K562 (cell line): Measurements from ENCODE around the gene DMAC2L. TPM values are rescaled to one million over a fixed set of nuclear protein-coding genes. Genes with fewer than 3 reads are reported as not detected.

Source experiments
- CBX8 ChIP-seq: fragments of 200-600 bp; sonication (generic); IDR thresholded peaks from 2 replicates; pipeline ENCODE4 v1.6.1; 2012; ENCODE audit warnings: borderline replicate concordance, mixed run types, low read depth, mild to moderate bottlenecking, moderate library complexity, mixed read lengths, low read length, control low read depth, inconsistent platforms; ENCODE audit not compliant: poor library complexity, severe bottlenecking; ENCODE audit errors: extremely low read depth
- MIER1 ChIP-seq: fragments of 450-650 bp; IDR thresholded peaks from 2 replicates; pipeline ENCODE4 v1.6.1; 2016; ENCODE audit warnings: antibody characterized with exemption, mild to moderate bottlenecking, low read depth
- PKNOX1 ChIP-seq: fragments of 450-650 bp; IDR thresholded peaks from 2 replicates; pipeline ENCODE4 v1.6.1; 2016
- SRSF7 ChIP-seq: fragments of 200-400 bp; formaldehyde crosslinking; optimal IDR thresholded peaks from 2 replicates; pipeline ENCODE3; 2017; ENCODE audit warnings: mild to moderate bottlenecking, low read depth, low read length
- ZNF318 ChIP-seq, 2 experiments: fragments of 450-650 bp; IDR thresholded peaks; 2 replicates each; pipeline ENCODE4 v1.6.1; 2016; ENCODE audit warnings: mild to moderate bottlenecking in 2 of 2, borderline replicate concordance in 1 of 2, low read depth in 1 of 2, moderate library complexity in 1 of 2
- polyA plus RNA-seq, 8 experiments: library from polyadenylated mRNA; depleted of rRNA in 4 of 8; stranded (reverse) in 5 of 8; unstranded in 3 of 8; fragments of >200 nt; fragmentation: Nextera tagmentation in 2 of 8; fragmentation: Illumina TruSeq in 1 of 8; extraction: Ambion mirVana in 2 of 8; extraction: Trizol in 1 of 8; gene quantifications; 2 replicates each; pipeline versions ENCODE4 v1.2.1 to v1.2.3, GENCODE V29; 2011 to 2014; ENCODE audit warnings: inconsistent platforms in 1 of 8, missing spikeins in 1 of 8
- total RNA-seq, 7 experiments: library from RNA; depleted of rRNA in 6 of 7; stranded (reverse); fragments of >200 nt in 6 of 7; fragmentation: Illumina TruSeq in 2 of 7; extraction: Trizol in 2 of 7; gene quantifications; 2 replicates each; pipeline versions ENCODE4 v1.2.1 to v1.2.3, GENCODE V29; 2011 to 2021; ENCODE audit warnings: low replicate concordance in 1 of 7

DMAC2L gene
- total and polyA plus RNA-seq, 9 of the 15 experiments (the other 6 are each of a cell fraction or from before 2014, with no cell fraction given): 4.0 to 37.2 (median 9.3) TPM

GRCh38 chr14:50344876-50345563 is 32.9 kb downstream of the DMAC2L start (continued):
- TF ChIP-seq ZNF318 (IDR thresholded peaks at IDR 0.05; ENCODE audit: borderline replicate concordance in 1 of 2, low read depth in 1 of 2) (no peak), MIER1 (no peak), PKNOX1 (no peak), SRSF7 (no peak), CBX8 (no peak)
